Endothelial cell of umbilical vein (primary cell): Measurements from ENCODE around the gene XPNPEP2. TPM values are rescaled to one million over a fixed set of nuclear protein-coding genes. Genes with fewer than 3 reads are reported as not detected.

ENCODE experiments used
- BruUV-seq: library from RNA; stranded (reverse); fragments of 400-500 nt; replicated peaks from 2 replicates; lab custom pipeline; 2021; lab: Mats Ljungman, UMichigan
- CTCF ChIA-PET: fragments of 300-600, 350-600 bp; sonication (Branson Sonifier 250); formaldehyde crosslinking; loops from one replicate; lab custom pipeline; 2021; ENCODE audit warnings: antibody characterized with exemption, inconsistent platforms; lab: Charles Lee
- POLR2A ChIA-PET: fragments of 300-600, 350-600 bp; sonication (Branson Sonifier 250); formaldehyde crosslinking; loops from one replicate; lab custom pipeline; 2021; ENCODE audit warnings: antibody characterized with exemption, inconsistent platforms; lab: Charles Lee
- DNase-seq: peaks from one replicate; pipeline ENCODE4 v3.0.0-alpha.2; 2011; ENCODE audit warnings: low read depth, low spot score
- FAIRE-seq: peaks from 2 replicates; lab custom pipeline; 2011; peaks lifted over from hg19 to GRCh38; lab: Jason Lieb, UNC
- H2AFZ ChIP-seq: 2 replicates; pipeline ENCODE4 v1.6.0; 2012; ENCODE audit warnings: low read depth, low read length, control low read depth, inconsistent platforms
- H3K27ac ChIP-seq: 2 replicates; pipeline ENCODE4 v1.5.1; 2011; ENCODE audit warnings: low read depth, mild to moderate bottlenecking, control low read depth, low read length, moderate library complexity; ENCODE audit not compliant: insufficient read depth
- H3K27me3 ChIP-seq, 2 experiments: 2 replicates each; pipeline versions ENCODE4 v1.6.0 to v1.6.1; 2011; ENCODE audit warnings: low read length in 2 of 2, mixed read lengths in 1 of 2; ENCODE audit not compliant: control insufficient read depth in 2 of 2, insufficient read depth in 2 of 2
- H3K36me3 ChIP-seq, 2 experiments: 2 replicates in 1 of 2; 3 replicates in 1 of 2; pipeline ENCODE4 v1.5.1; 2011; ENCODE audit warnings: low read length in 2 of 2, mild to moderate bottlenecking in 1 of 2, moderate library complexity in 1 of 2; ENCODE audit not compliant: control insufficient read depth in 2 of 2, insufficient read depth in 2 of 2; ENCODE audit errors: extremely low read depth in 1 of 2
- H3K4me1 ChIP-seq: 3 replicates; pipeline ENCODE4 v1.5.1; 2011; ENCODE audit warnings: mild to moderate bottlenecking, low read length; ENCODE audit not compliant: control insufficient read depth, insufficient read depth; ENCODE audit errors: extremely low read depth
- H3K4me2 ChIP-seq: 2 replicates; pipeline ENCODE4 v1.6.1; 2011; ENCODE audit warnings: low read length, control low read depth, mixed read lengths; ENCODE audit not compliant: insufficient read depth
- H3K4me3 ChIP-seq, 3 experiments: fragments of 200-600 bp in 1 of 3; sonication (generic), shearing (Covaris generic) in 1 of 3; replicated peaks in 1 of 3; 2 replicates each; pipeline ENCODE4 v1.5.1; 2011 to 2016; ENCODE audit warnings: control low read depth in 3 of 3, low read length in 3 of 3, mild to moderate bottlenecking in 2 of 3, inconsistent platforms in 1 of 3, low read depth in 1 of 3, moderate library complexity in 1 of 3; ENCODE audit not compliant: insufficient read depth in 1 of 3
- H3K79me2 ChIP-seq: 2 replicates; pipeline ENCODE4 v1.6.0; 2012; ENCODE audit warnings: low read length, inconsistent platforms; ENCODE audit not compliant: control insufficient read depth, insufficient read depth
- H3K9ac ChIP-seq: replicated peaks from 2 replicates; pipeline ENCODE3; 2011; ENCODE audit warnings: low read length, control low read depth; ENCODE audit not compliant: insufficient read depth; ENCODE audit errors: extremely low read depth
- H3K9me1 ChIP-seq: replicated peaks from 3 replicates; pipeline ENCODE4 v1.6.0; 2011; ENCODE audit warnings: mild to moderate bottlenecking, low read length; ENCODE audit not compliant: control insufficient read depth, insufficient read depth; ENCODE audit errors: extremely low read depth
- H3K9me3 ChIP-seq: replicated peaks from 2 replicates; pipeline ENCODE4 v1.5.1; 2012; ENCODE audit warnings: low read length, inconsistent platforms; ENCODE audit not compliant: control insufficient read depth, insufficient read depth
- H4K20me1 ChIP-seq: replicated peaks from 2 replicates; pipeline ENCODE3; 2011; ENCODE audit warnings: mild to moderate bottlenecking, low read length; ENCODE audit not compliant: control insufficient read depth, insufficient read depth; ENCODE audit errors: extremely low read depth
- EZH2 ChIP-seq: IDR thresholded peaks from 2 replicates; pipeline ENCODE4 v1.6.1; 2012; ENCODE audit warnings: borderline replicate concordance, low read depth, mild to moderate bottlenecking, moderate library complexity, low read length, inconsistent platforms; ENCODE audit not compliant: severe bottlenecking
- FOS ChIP-seq: IDR thresholded peaks from 2 replicates; pipeline ENCODE4 v1.6.1; 2011; ENCODE audit warnings: mild to moderate bottlenecking, low read length, moderate library complexity, borderline replicate concordance; ENCODE audit not compliant: insufficient read depth
- GATA2 ChIP-seq: IDR thresholded peaks from 2 replicates; pipeline ENCODE4 v1.7.0; 2011; ENCODE audit warnings: low read depth, mild to moderate bottlenecking, moderate library complexity, mixed read lengths, low read length; ENCODE audit not compliant: insufficient read length, insufficient read depth
- JUN ChIP-seq: IDR thresholded peaks from 2 replicates; pipeline ENCODE4 v1.6.1; 2011; ENCODE audit warnings: borderline replicate concordance, low read depth; ENCODE audit not compliant: insufficient read length, insufficient read depth
- MYC ChIP-seq: IDR thresholded peaks from one replicate; pipeline ENCODE4 v1.6.1; 2011; ENCODE audit warnings: mild to moderate bottlenecking, low read depth, low read length
- POLR2A ChIP-seq: IDR thresholded peaks from 2 replicates; pipeline ENCODE4 v1.6.1; 2012; ENCODE audit warnings: low read depth, mild to moderate bottlenecking, control low read depth, low read length
- POLR2AphosphoS5 ChIP-seq: IDR thresholded peaks from 2 replicates; pipeline ENCODE4 v1.6.1; 2012; ENCODE audit warnings: low read depth, mild to moderate bottlenecking, control low read depth, low read length, moderate library complexity; ENCODE audit not compliant: insufficient read depth
- dilution Hi-C: fragments of 300-500 bp; cut with MboI; formaldehyde crosslinking; loops from one replicate; pipeline ENCODE4 v1.15.0; 2019; ENCODE audit warnings: low sequenced_read_pairs; ENCODE audit not compliant: extremely low pct_ligation_motif_present
- intact Hi-C: fragments of 100-400 bp; cut with micrococcal nuclease; formaldehyde crosslinking; loops from one replicate; pipeline ENCODE4 v1.10.0; 2022
- polyA plus RNA-seq, 4 experiments: library from polyadenylated mRNA; depleted of rRNA in 3 of 4; stranded (reverse) in 3 of 4; unstranded in 1 of 4; fragments of >200 nt; gene quantifications; 2 replicates each; pipeline versions ENCODE4 v1.2.1 to v1.2.3, GENCODE V29; 2011 to 2012; ENCODE audit warnings: missing spikeins in 1 of 4
- total RNA-seq: library from RNA; stranded (reverse); gene quantifications from 2 replicates; pipeline ENCODE4 v1.2.3, GENCODE V29; 2021
- TF ChIP-seq, protein P1 (sequence below): IDR thresholded peaks from 2 replicates; pipeline ENCODE4 v1.6.1; 2011; ENCODE audit not compliant: insufficient read depth, insufficient read length
- TF ChIP-seq, protein P2 (sequence below), 2 donors: IDR thresholded peaks; 1 replicate in 1 of 2; 2 replicates in 1 of 2; pipeline ENCODE4 v1.5.1; 2011; ENCODE audit warnings: low read length in 2 of 2, mild to moderate bottlenecking in 2 of 2, moderate library complexity in 2 of 2, control low read depth in 1 of 2, inconsistent platforms in 1 of 2, low read depth in 1 of 2; ENCODE audit not compliant: insufficient read depth in 1 of 2; ENCODE audit errors: extremely low read depth in 1 of 2

Gene XPNPEP2
- total and polyA plus RNA-seq, 2 donors (not counting 3 experiments of a cell fraction or from before 2014, with no cell fraction given) = 0.04 TPM; not detected in 1

DNA sequence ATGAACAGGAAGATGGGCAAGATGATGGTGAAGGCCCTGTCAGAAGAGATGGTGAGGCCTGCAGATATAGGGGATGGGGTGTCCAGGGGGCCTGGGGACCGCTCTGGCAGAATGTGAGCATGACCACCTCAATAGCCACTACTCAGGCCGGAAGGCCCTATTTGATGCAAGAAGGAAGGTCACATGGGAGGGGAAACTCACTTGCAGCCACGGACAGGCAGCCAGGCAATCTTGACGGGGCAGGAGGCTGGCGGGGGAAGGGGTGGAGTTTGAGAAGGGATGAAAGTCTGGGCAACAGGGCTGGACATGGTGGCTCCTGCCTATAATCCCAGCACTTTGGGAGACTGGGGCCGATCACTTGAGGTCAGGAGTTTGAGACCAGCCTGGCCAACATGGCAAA is 49.7 kb downstream of the XPNPEP2 start:
- dilution Hi-C loops = no loop called here
- Histone ChIP-seq H3K4me3 (no peak overlapping the region), H3K9me1 (no peaks in the 10 kb centered on the region), H3K27ac (no peak overlapping the region), H3K9me3 (no peaks in the 10 kb centered on the region), H3K27me3 (no peaks in the 10 kb centered on the region), H2AFZ (no peak overlapping the region), H3K9ac (no peak overlapping the region), H4K20me1 (no peaks in the 10 kb centered on the region), H3K4me1 (no peaks in the 10 kb centered on the region), H3K79me2 (no peaks in the 10 kb centered on the region), H3K36me3 (no peaks in the 10 kb centered on the region), H3K4me2 (no peak overlapping the region)
- no peak for FAIRE-seq
- CTCF ChIA-PET = no interaction called here
- TF ChIP-seq EZH2 = no peak
- TF ChIP-seq POLR2AphosphoS5 = no peak
- no peak for TF ChIP-seq FOS
- TF ChIP-seq, protein P1, sequence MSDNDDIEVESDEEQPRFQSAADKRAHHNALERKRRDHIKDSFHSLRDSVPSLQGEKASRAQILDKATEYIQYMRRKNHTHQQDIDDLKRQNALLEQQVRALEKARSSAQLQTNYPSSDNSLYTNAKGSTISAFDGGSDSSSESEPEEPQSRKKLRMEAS = no peak
- no peak for TF ChIP-seq MYC
- TF ChIP-seq POLR2A = no peak
- no peak for TF ChIP-seq GATA2
- TF ChIP-seq, protein P2, sequence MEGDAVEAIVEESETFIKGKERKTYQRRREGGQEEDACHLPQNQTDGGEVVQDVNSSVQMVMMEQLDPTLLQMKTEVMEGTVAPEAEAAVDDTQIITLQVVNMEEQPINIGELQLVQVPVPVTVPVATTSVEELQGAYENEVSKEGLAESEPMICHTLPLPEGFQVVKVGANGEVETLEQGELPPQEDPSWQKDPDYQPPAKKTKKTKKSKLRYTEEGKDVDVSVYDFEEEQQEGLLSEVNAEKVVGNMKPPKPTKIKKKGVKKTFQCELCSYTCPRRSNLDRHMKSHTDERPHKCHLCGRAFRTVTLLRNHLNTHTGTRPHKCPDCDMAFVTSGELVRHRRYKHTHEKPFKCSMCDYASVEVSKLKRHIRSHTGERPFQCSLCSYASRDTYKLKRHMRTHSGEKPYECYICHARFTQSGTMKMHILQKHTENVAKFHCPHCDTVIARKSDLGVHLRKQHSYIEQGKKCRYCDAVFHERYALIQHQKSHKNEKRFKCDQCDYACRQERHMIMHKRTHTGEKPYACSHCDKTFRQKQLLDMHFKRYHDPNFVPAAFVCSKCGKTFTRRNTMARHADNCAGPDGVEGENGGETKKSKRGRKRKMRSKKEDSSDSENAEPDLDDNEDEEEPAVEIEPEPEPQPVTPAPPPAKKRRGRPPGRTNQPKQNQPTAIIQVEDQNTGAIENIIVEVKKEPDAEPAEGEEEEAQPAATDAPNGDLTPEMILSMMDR (IDR thresholded peaks at IDR 0.05; ENCODE audit: extremely low read depth in 1 of 2, insufficient read depth in 1 of 2, low read depth in 1 of 2, low read length in 2 of 2) = no peak
- TF ChIP-seq JUN = no peak
- no peak for DNase-seq
- BruUV-seq = no TSS peak
- POLR2A ChIA-PET = no interaction called here
- intact Hi-C loops = no loop called here
